ENCODE data around the gene GFM2.

Gene GFM2

GRCh38 chr5:74673011-74673790 is 93.7 kb downstream of the GFM2 start:
- TF ChIP-seq CTCF (IDR thresholded peaks at IDR 0.05; ENCODE audit: unreplicated experiment in 3 of 3), result peak; percentile 33 to 49 (median 39)
- H3K27me3 Mint-ChIP-seq (ENCODE audit: low read depth), result no peaks in the 10 kb centered on the region
- H3K4me1 Mint-ChIP-seq, result peaks cover 26% of the 10 kb centered on the region
- no peaks in the 10 kb centered on the region for H3K36me3 Mint-ChIP-seq (ENCODE audit: low read depth)
- H3K9me3 Mint-ChIP-seq, result no peaks in the 10 kb centered on the region
- H3K27ac Mint-ChIP-seq, result no peak overlapping the region
- peak overlapping the region in 1 of 3 experiments; percentile 34 for H3K4me3 Mint-ChIP-seq

DNA sequence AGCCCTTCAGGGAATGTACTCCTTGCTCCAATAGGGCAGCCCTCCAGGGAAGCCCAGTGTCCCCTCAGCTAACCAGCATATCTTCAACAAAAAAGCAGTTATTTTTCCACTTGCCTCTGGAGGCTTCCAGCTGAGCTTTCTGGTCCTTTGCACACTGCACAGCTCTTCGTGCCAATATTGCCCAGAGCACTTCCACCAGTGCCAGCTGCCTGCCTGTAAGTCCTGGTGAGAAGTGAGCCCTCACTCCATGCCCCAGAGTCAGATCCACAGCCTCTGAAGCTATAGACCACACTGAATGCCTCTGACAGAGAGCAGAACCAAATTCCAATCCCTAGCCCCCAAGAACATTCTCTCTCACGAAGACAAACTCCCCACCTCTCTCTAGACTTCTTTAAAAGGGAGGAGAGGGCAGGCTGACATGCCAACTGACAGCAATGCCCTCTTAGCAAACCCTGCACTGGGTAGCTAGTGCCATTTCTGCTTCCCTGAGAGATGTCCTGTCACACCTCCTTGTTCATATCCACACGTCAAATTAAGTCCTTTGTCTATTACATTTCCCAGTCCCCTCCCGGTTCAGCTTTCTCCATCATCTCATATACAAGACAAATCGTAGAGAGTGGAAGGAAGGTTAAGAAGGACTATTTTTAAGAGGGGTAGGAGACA is 94.6 kb downstream of the GFM2 start:
- Mint-ChIP-seq H3K4me3 (no peak overlapping the region), H3K9me3 (no peaks in the 10 kb centered on the region), H3K36me3 (ENCODE audit: low read depth) (no peaks in the 10 kb centered on the region), H3K4me1 (peaks cover 26% of the 10 kb centered on the region), H3K27ac (no peak overlapping the region), H3K27me3 (ENCODE audit: low read depth) (no peaks in the 10 kb centered on the region)
- TF ChIP-seq CTCF (IDR thresholded peaks at IDR 0.05; ENCODE audit: unreplicated experiment in 3 of 3), result no peak
